ENCODE data around the gene CYP2W1.
A peak's percentile ranks its signal among the peaks of the same experiment; 100 is the strongest.
"Not testable (repeated sequence)": the region's sequence is repeated elsewhere in the genome, so short reads cannot be mapped to it uniquely, and the experiment has no call there.

CYP2W1 gene

DNA sequence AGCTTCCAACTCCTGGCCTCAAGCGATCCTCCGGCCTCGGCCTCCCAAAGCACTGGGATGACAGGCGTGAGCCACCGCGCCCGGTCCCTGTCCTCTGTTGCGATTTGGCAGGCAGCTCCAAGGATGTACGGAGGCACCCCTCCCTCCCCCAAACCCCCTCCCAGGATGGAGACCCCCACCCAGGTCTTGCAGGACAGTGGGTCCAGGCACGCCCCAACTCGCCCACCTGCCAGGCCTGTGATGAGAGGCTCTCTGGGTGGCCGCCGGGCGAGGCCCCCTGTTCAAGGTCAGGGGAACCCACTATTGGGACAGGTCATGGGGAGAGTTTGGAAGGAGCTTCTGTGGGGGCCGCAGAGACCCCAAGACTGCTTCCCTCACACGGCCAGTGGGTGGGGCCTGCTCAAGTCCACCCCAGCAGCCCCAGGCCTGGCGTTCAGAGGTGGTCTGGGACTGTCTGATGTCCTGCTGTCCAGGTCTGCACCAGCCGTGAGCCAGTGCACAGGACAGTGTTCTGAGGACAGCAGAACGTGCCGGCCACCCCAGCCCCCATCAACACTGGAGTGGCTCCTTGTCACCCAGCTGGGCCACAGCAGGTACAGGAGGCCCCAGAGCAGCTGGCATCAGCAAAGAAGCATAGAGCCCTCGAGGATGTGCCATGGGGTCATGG is 31.0 kb upstream of the CYP2W1 start:
- no peak for DNase-seq

DNA sequence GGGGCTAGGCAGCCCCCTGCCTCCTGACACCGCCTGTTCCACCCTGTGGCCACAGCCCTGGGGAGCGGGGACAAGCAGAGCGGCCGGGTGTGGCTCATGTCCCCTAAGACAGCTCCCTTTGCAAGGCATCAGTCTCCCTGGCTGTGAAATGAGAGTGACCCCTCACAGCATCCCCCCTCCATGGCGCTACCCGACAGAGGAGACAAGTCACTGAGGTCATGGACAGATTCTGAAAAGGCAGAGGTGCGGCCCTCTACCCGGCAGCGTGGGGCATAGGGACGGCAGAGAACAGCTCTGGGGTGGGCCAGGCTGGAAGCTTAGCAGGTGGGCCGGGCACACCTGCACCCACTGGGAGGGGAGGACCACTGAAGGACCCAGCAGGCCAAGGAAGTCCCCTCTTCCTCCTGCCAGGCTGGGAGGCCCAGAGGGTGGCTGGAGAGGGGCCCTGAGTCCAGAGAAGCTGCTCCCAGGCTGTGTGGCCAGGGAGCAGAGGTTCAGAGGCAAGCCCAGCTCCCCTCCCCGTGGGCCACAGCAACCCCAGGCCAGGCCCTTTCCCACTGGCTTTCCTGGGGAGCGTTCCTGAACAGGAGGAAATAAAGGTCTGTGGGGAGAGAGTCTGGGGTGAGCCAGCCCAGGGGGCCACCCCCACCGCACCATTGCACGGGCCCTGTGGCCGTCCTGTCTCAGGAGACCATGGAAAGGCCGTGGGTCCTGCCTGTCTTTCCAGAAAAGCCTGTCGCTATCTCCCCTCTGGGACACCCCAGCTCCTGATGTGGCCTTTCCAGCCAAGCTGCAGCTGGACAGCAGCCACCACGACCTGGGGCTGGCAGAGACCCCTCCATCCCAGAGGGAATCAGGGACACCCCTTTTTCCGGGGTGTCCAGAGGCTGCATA is 30.2 kb upstream of the CYP2W1 start:
- no peak for DNase-seq

- peak; percentile 29 for DNase-seq
Measured at GRCh38 chr7:953547-954327, 29.2 kb upstream of the CYP2W1 start.

GRCh38 chr7:954330-955238 is 28.4 kb upstream of the CYP2W1 start, which contains the start of gene ADAP1:
Gene ADAP1 (minus strand): TSS chr7:954680. CDS start chr7:954477, 203 bp downstream.
- peak; percentile 69 for DNase-seq

DNA sequence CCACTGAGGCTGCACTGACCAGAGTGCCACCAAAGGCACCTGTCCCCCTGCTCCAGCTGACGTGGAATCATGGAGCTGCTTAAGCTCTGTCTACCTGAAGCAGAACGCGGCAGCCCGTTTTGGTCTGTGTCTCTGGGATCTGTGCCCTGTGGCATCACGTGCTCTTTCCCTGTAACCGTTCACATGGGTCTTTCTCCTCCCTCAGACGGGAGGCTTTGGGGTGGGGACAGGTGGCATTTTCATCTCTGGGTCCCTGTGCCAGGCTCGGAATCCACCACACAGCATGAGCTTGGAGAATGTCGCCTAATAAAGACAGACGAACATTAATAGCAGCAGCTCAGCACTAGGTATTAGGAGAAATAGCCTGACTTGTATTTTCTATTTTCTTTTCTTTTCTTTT is 26.9 kb upstream of the CYP2W1 start:
- no peak for DNase-seq

GRCh38 chr7:957418-958220 is 25.4 kb upstream of the CYP2W1 start:
- DNase-seq = no peak

DNA sequence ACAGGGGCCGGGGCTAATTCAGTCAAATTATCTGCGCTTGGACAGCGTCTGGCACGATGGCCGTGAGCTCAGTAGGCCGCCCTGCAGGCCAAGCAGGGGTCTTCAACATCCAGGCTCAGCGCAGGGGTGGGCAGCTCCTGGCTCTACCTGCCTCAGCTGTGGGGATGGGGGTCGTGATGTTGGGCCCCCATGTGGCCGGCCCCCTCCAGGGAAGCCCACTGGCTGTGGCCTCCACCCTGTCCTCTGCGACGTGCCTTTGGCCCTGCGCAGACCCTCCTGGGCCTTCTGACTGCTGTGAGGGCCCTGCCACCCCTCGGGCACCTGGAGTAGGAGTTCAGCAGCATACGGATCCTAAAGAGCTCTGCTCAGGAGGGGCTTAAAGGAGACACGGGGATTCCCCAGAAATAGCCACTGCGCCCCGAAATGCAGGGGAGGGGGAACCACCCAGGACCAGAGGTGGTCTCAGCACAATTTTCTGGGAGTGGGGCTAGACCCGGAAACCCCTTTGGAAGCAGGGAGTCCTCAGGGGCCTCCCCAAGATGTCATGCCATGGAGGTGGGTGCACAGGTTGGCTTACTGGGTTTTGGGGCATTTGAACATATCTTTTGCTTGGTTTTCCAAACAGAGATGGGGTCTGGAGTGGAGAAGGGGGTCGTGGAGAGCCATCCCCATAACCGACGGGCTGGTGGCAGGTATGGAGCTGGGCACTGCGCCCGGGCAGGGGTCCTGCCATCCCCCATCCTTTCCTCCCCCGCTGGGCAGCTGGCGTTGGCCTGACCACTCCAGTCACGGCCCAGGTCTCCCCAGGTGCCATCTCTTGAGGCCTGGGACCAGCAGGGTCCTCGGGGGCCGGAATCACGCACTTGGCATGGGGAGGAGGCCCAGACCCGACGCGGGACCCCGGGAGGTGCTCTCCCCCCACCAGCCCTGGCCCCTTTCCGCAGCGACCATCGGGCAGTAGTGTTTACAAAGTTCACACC is 24.5 kb upstream of the CYP2W1 start:
- DNase-seq = no peak

- DNase-seq = no peak
Measured at GRCh38 chr7:959271-959670, 23.7 kb upstream of the CYP2W1 start.

GRCh38 chr7:959740-960139 is 23.2 kb upstream of the CYP2W1 start:
- not testable (repeated sequence) for DNase-seq

DNA sequence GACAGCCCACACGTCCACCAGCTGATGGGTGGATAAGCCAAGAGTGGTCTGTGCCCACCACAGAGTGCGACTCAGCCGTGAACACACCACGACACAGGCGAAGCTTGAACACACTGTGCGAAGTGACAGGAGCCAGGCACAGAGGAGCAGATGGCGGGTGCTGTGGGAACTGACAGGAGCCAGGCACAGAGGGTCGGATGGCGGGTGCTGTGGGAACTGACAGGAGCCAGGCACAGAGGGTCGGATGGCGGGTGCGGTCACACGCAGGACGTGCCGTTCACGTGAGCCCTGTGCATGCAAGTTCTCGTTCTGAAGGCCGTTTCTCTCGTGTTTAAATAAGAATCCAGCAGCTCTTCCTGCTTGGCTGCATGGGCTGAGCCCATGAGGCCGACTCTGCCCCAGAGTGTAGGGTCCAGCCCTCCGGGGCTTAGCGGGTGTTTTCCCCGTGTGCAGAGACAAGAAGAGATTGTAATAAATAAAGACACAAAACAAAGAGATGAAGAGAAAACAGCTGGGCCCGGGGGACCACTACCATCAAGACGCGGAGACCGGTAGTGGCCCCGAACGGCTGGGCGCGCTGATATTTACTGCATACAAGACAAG is 22.6 kb upstream of the CYP2W1 start:
- no peak for DNase-seq

- not testable (repeated sequence) for DNase-seq
Measured at GRCh38 chr7:960972-961371, 22.0 kb upstream of the CYP2W1 start.

- DNase-seq = no peak
Measured at GRCh38 chr7:961546-962400, 21.2 kb upstream of the CYP2W1 start.

GRCh38 chr7:962401-963081 is 20.4 kb upstream of the CYP2W1 start:
- DNase-seq = no peak

DNA sequence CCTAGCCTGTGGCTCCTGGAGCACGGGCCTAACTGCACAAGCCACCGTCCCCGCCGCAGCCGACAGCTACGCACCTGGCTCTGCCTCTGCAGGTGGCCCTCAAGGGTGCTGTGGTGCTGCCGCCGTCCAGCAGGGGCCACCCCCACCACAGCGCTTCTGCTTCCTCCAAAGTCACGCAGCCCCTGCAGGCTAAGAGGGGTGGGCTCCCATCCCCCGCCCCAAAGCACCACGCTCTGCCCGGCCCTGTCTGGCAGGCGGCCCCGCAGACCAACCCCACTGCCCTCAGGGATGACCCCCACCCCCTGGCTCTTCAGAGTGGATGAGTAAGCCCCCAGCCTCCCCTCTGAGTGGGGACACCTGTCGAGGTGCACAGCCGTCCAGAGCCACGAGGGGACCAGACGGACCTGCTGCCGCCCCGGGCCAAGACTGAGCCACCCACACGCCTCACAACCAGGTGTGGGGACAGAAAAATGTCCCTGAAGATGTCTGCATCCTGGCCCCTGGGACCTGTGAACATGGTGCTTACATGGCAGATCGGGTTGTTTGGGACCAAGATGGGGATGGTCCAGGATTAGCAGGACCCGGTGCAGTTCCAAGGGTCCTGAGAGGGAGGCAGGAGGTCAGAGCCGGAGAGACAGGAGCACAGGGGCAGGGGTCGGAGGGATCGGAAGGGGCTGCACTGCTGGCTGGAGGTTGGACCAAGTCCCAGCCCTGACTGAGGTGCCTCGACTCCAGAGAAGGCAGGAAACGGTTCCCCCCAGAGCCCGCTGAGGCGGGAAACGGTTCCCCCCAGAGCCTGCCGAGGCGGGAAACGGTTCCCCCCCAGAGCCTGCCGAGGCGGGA is 19.5 kb upstream of the CYP2W1 start:
- no peak for DNase-seq

GRCh38 chr7:964401-965231 is 18.4 kb upstream of the CYP2W1 start:
- no peak for DNase-seq

All from CD4-positive, alpha-beta T cell treated with Interleukin-12 subunit alpha and Interleukin-12 subunit beta, for 1 hour (primary cell).